T-helper 1 cell treated with Interleukin-12 subunit alpha and Interleukin-12 subunit beta and Interleukin-4 antibody, amounts not matched to agents 30 μg/mL and 1 μg/mL, for 36 hours (primary cell): Measurements from ENCODE around the gene FAF1.
A peak's percentile ranks its signal among the peaks of the same experiment; 100 is the strongest.

Source experiments
- H3K27ac Mint-ChIP-seq: one replicate; pipeline ENCODE4 v1.8.0; 2021; ENCODE audit warnings: mild to moderate bottlenecking, mixed read lengths
- H3K27me3 Mint-ChIP-seq: one replicate; pipeline ENCODE4 v1.8.0; 2021; ENCODE audit warnings: low read depth, mixed read lengths
- H3K36me3 Mint-ChIP-seq: one replicate; pipeline ENCODE4 v1.8.0; 2021; ENCODE audit warnings: low read depth, mixed read lengths
- H3K4me1 Mint-ChIP-seq: one replicate; pipeline ENCODE4 v1.8.0; 2021; ENCODE audit warnings: low read depth, mixed read lengths
- H3K4me3 Mint-ChIP-seq: one replicate; pipeline ENCODE4 v1.8.0; 2021; ENCODE audit warnings: mild to moderate bottlenecking, moderate library complexity, mixed read lengths
- H3K9me3 Mint-ChIP-seq: one replicate; pipeline ENCODE4 v1.8.0; 2021; ENCODE audit warnings: mixed read lengths

FAF1 gene

DNA sequence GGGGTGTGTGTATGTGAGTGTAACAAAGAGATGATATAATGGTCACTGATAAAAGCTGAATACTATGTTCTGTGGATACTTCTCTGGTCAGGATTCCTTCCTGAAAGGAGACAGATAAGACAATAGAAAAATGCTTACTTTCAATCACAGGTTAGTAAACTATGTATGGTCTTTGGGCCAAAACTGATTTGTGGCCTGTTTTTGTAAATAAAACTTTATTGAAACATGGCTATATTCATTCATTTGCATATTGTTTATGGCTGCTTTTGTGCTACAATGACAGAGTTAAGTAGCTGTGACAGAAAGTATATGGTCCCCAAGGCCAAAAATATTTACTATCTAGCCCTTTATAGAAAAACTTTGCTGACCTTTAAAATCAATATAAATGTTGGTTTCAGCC, 454.6 kb downstream of the FAF1 start:
- H3K27me3 Mint-ChIP-seq: no peaks in the 10 kb centered on the region
- H3K36me3 Mint-ChIP-seq: peaks cover 9% of the 10 kb centered on the region
- no peaks in the 10 kb centered on the region for H3K4me1 Mint-ChIP-seq
- H3K9me3 Mint-ChIP-seq: peaks cover 7% of the 10 kb centered on the region
- no peak overlapping the region for H3K27ac Mint-ChIP-seq
- H3K4me3 Mint-ChIP-seq: no peak overlapping the region

DNA sequence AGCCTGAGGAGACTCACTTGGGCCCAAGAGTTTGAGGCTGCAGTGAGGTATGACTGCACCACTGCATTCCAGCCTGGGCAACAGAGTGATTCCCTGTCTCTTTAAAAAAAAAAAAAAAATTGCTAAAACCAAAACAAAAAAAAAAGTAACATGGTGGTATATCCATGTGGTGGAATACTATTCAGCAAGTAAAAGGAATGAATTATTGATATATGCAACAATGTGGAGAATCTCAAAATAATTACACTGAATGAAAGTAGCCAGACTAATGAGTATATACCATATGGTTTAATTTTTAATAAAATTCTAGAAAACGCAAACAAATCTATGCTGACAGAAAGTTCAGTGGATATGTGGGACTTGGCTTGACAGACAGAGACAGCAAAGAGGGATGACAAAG, 456.6 kb downstream of the FAF1 start:
- Mint-ChIP-seq H3K36me3 (peaks cover 10% of the 10 kb centered on the region), H3K4me3 (no peak overlapping the region), H3K9me3 (peaks cover 7% of the 10 kb centered on the region), H3K4me1 (no peaks in the 10 kb centered on the region), H3K27me3 (no peaks in the 10 kb centered on the region), H3K27ac (no peak overlapping the region)

DNA sequence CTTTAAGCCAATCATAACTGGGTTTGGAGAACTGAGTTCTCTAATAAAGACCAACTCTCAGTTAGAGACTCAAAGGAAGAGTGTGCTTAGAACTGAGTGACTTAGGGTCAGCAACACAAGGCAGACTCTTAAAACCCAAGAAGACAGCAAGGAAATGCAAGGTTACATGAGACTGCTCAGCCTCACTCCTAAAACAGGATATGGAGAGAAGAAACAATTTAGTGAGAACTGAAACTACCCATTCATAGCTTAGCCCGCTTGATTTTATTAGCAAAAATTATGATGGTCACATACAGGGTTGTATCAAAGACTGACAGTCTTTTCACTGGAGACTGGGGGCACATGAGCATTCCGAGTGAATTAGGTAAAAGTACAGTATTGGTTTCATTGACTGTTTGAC, 457.9 kb downstream of the FAF1 start:
- H3K27me3 Mint-ChIP-seq: no peaks in the 10 kb centered on the region
- no peaks in the 10 kb centered on the region for H3K4me1 Mint-ChIP-seq
- peaks cover 20% of the 10 kb centered on the region for H3K36me3 Mint-ChIP-seq
- H3K27ac Mint-ChIP-seq: no peak overlapping the region
- peaks cover 15% of the 10 kb centered on the region for H3K9me3 Mint-ChIP-seq
- no peak overlapping the region for H3K4me3 Mint-ChIP-seq

GRCh38 chr1:50497007-50497406, 463.1 kb downstream of the FAF1 start:
- Mint-ChIP-seq H3K4me1 (no peaks in the 10 kb centered on the region), H3K27ac (no peak overlapping the region), H3K9me3 (peaks cover 20% of the 10 kb centered on the region), H3K4me3 (no peak overlapping the region), H3K27me3 (no peaks in the 10 kb centered on the region), H3K36me3 (peaks cover 17% of the 10 kb centered on the region)

DNA sequence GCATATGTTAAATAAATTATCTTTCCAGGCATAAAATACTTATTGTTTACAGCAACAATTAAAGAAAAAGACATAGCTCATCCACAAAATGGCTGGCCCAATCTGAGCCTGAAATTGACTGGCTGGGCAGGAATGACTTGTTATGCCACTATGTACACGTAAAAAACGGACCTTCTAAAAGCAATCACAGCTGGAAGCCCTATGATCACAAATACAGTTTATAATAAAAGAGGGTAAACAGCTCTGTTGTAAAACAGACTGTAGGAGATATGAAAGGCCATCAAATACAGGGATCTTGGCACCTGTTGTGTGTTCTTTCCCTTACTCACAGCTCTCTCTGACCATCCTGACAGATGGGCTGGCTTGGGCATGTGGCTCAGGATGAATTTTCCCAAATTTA, 466.4 kb downstream of the FAF1 start:
- H3K4me3 Mint-ChIP-seq: no peak overlapping the region
- H3K27ac Mint-ChIP-seq: no peak overlapping the region
- peaks cover 34% of the 10 kb centered on the region for H3K36me3 Mint-ChIP-seq
- H3K27me3 Mint-ChIP-seq: no peaks in the 10 kb centered on the region
- H3K9me3 Mint-ChIP-seq: peaks cover 27% of the 10 kb centered on the region
- H3K4me1 Mint-ChIP-seq: peaks cover 7% of the 10 kb centered on the region

GRCh38 chr1:50492142-50492541, 467.9 kb downstream of the FAF1 start:
- no peak overlapping the region for H3K27ac Mint-ChIP-seq
- H3K4me1 Mint-ChIP-seq: peaks cover 7% of the 10 kb centered on the region
- H3K27me3 Mint-ChIP-seq: no peaks in the 10 kb centered on the region
- H3K9me3 Mint-ChIP-seq: peaks cover 18% of the 10 kb centered on the region
- H3K4me3 Mint-ChIP-seq: no peak overlapping the region
- H3K36me3 Mint-ChIP-seq: peaks cover 23% of the 10 kb centered on the region

DNA sequence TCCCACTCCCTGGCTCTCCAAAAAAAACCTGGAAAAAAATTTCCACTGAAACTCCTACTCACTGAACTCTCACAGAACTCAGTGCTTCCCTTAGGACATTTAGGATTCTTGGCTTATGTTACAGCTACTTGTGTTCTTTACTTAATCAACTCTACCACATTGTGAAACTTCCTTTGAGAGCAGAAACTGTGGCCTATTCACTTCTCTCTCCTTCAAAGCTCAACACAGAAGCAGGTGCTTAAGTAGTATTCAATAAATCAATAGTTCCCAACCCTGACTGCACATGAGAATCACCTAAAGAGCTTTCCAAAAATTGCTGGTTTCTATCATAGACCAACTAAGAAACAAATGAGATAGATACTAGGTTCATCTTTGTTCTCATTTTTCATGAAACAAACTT, 468.9 kb downstream of the FAF1 start:
- H3K36me3 Mint-ChIP-seq: peaks cover 21% of the 10 kb centered on the region
- H3K27ac Mint-ChIP-seq: peak overlapping the region; percentile 73
- H3K4me1 Mint-ChIP-seq: peaks cover 7% of the 10 kb centered on the region
- H3K4me3 Mint-ChIP-seq: no peak overlapping the region
- peaks cover 8% of the 10 kb centered on the region for H3K9me3 Mint-ChIP-seq
- no peaks in the 10 kb centered on the region for H3K27me3 Mint-ChIP-seq

GRCh38 chr1:50490640-50491039, 469.4 kb downstream of the FAF1 start:
- peaks cover 6% of the 10 kb centered on the region for H3K9me3 Mint-ChIP-seq
- H3K27ac Mint-ChIP-seq: peak overlapping the region; percentile 73
- H3K4me1 Mint-ChIP-seq: peaks cover 7% of the 10 kb centered on the region
- H3K4me3 Mint-ChIP-seq: no peak overlapping the region
- H3K27me3 Mint-ChIP-seq: no peaks in the 10 kb centered on the region
- peaks cover 19% of the 10 kb centered on the region for H3K36me3 Mint-ChIP-seq

DNA sequence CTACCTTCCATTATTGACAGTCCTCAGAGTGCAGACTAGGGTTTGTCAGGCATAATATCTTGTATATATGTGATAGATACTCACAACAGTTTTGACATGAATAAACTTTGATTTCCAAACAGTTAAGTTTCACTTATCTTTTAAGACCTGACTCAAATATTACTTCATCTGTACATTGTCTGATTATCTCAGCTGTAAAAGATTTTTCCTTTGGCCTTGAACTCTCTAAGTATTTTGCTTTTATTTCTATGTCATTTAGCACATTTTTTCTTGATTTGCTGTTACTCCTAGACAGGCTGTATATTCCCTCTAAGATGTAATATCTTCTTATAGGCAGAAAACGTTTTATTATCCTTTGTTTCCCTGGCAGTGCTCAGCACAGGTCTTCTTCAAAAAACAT, 471.2 kb downstream of the FAF1 start:
- no peaks in the 10 kb centered on the region for H3K27me3 Mint-ChIP-seq
- H3K36me3 Mint-ChIP-seq: peaks cover 19% of the 10 kb centered on the region
- peaks cover 6% of the 10 kb centered on the region for H3K9me3 Mint-ChIP-seq
- no peak overlapping the region for H3K27ac Mint-ChIP-seq
- peaks cover 7% of the 10 kb centered on the region for H3K4me1 Mint-ChIP-seq
- H3K4me3 Mint-ChIP-seq: no peak overlapping the region

DNA sequence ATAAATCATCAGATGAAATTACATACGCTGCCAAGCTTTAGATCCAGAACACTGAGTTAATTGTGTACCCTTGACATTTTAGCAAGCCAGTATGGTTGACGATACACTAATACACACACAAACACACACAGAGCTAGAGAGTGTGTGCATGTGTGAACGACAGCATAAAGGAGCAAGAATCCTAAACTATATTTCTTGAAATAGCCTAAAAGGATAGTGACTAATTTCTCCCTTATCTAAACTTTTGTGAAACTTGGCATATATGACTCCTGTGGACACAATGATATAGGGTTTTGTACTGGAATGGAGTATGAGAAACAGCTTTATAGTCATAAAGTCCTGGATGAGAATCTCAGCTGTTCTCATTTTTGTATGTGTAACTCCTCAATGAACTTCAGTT, 471.7 kb downstream of the FAF1 start:
- Mint-ChIP-seq H3K4me1 (peaks cover 7% of the 10 kb centered on the region), H3K36me3 (peaks cover 22% of the 10 kb centered on the region), H3K9me3 (peaks cover 6% of the 10 kb centered on the region), H3K27ac (no peak overlapping the region), H3K27me3 (no peaks in the 10 kb centered on the region), H3K4me3 (no peak overlapping the region)

DNA sequence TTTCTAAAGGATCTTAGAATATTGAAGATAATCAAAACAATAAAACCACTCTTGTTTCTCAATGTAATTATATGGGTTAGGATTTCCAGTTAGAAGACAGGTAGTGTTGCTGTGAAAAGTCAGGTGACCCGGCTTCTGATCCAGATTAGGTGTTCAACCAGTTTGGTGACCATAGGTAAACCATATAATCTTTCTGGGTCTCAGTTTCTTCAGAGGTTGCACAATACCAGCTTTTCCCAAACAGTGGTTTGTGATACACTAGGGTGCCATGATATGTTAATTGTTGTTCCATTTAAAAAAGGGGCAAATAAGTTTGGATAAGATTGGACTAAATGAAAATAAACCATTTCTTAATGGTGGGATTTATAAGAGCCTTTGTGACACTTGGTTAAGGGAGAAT, 472.3 kb downstream of the FAF1 start:
- Mint-ChIP-seq H3K9me3 (peaks cover 6% of the 10 kb centered on the region), H3K27ac (no peak overlapping the region), H3K4me1 (peaks cover 7% of the 10 kb centered on the region), H3K4me3 (no peak overlapping the region), H3K36me3 (peaks cover 22% of the 10 kb centered on the region), H3K27me3 (no peaks in the 10 kb centered on the region)

DNA sequence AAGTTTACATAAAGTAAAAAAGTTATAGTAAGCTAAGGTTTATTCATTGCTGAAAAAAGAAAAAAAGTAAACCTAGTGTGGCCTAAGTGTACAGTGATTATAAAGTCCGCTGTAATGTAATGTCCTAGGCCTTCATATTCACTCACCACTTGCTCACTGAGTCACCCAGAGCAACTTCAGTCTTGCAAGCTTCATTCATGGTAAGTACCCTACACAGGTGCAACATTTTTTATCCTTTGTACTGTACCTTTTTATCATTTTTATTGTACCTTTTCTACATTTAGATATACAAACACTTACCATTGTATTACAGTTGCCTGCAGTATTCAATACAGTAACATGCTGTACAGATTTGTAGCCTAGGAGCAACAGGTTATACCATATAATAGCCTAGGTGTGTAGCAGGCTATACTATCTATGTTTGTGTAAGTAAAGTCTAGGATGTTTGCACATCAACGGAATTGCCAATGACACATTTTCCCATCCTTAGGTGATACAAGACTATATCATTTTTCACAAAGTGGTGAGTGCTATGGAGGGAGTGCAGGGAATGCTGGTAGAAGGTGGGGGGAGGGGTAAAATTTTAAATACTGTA, 478.8 kb downstream of the FAF1 start:
- Mint-ChIP-seq H3K4me1 (no peaks in the 10 kb centered on the region), H3K4me3 (no peak overlapping the region), H3K27me3 (no peaks in the 10 kb centered on the region), H3K9me3 (no peaks in the 10 kb centered on the region), H3K36me3 (peaks cover 6% of the 10 kb centered on the region), H3K27ac (no peak overlapping the region)

GRCh38 chr1:50476800-50477199, 483.3 kb downstream of the FAF1 start:
- Mint-ChIP-seq H3K27ac (no peak overlapping the region), H3K27me3 (no peaks in the 10 kb centered on the region)

GRCh38 chr1:50474859-50475809, 484.9 kb downstream of the FAF1 start:
- H3K9me3 Mint-ChIP-seq: no peaks in the 10 kb centered on the region

More at GRCh38 chr1:50476800-50477199, 483.3 kb downstream of the FAF1 start:
- no peaks in the 10 kb centered on the region for H3K9me3 Mint-ChIP-seq
- H3K4me3 Mint-ChIP-seq: no peak overlapping the region
- no peaks in the 10 kb centered on the region for H3K4me1 Mint-ChIP-seq
- H3K36me3 Mint-ChIP-seq: peaks cover 3% of the 10 kb centered on the region

GRCh38 chr1:50473513-50473912, 486.6 kb downstream of the FAF1 start:
- no peaks in the 10 kb centered on the region for H3K4me1 Mint-ChIP-seq
- H3K4me3 Mint-ChIP-seq: no peak overlapping the region
- no peaks in the 10 kb centered on the region for H3K9me3 Mint-ChIP-seq
- no peaks in the 10 kb centered on the region for H3K27me3 Mint-ChIP-seq
- no peak overlapping the region for H3K27ac Mint-ChIP-seq
- H3K36me3 Mint-ChIP-seq: no peaks in the 10 kb centered on the region

More at GRCh38 chr1:50474859-50475809, 484.9 kb downstream of the FAF1 start:
- H3K27me3 Mint-ChIP-seq: no peaks in the 10 kb centered on the region
- no peaks in the 10 kb centered on the region for H3K4me1 Mint-ChIP-seq
- no peak overlapping the region for H3K27ac Mint-ChIP-seq
- no peaks in the 10 kb centered on the region for H3K36me3 Mint-ChIP-seq
- no peak overlapping the region for H3K4me3 Mint-ChIP-seq
